T follicular helper cell (primary cell): ENCODE results near the gene TARS2.

Experiments
- DNase-seq: peaks from one replicate; pipeline ENCODE4 v3.0.0-alpha.2; 2020; ENCODE audit warnings: low read depth

TARS2 gene

GRCh38 chr1:150555971-150556865, 69.0 kb downstream of the TARS2 start:
- no peak for DNase-seq

DNA sequence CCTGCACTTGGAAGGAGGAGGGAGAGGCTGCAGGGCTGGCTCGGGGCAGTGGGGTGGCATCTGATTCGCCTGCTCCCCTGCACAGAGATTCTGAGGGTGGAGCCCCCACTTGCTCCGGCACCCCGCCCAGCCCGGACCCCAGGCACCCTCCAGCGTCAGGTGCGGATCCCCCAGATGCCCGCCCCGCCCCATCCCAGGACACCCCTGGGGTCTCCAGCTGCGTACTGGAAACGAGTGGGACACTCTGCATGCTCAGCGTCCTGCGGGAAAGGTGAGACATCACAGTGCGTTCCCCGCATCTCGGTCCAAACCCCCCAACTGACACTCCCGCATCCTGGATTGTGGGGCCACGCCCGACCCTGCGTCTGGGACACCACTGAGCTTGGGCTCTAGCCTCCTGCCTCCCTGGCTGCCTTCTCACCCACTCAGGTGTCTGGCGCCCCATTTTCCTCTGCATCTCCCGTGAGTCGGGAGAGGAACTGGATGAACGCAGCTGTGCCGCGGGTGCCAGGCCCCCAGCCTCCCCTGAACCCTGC, 69.9 kb downstream of the TARS2 start:
- DNase-seq: no peak
